IMR-90 (cell line): ENCODE measurements around the gene TIMM13. TPM values are rescaled to one million over a fixed set of nuclear protein-coding genes. Genes with fewer than 3 reads are reported as not detected.
A peak's percentile ranks its signal among the peaks of the same experiment; 100 is the strongest.

Experiments used
- ATAC-seq: fragments of 200-7000 bp; cut with Tn5 transposase; 2 replicates; pipeline ENCODE4 v1.9.1; 2020; ENCODE audit warnings: low read depth, mild to moderate bottlenecking, moderate library complexity
- BruUV-seq: library from RNA; stranded (reverse); fragments of 400-500 nt; replicated peaks from 2 replicates; lab custom pipeline; 2021; lab: Mats Ljungman, UMichigan
- CTCF ChIA-PET: fragments of 300-600 bp; formaldehyde crosslinking; extraction: SDS; loops from one replicate; lab custom pipeline; 2021; ENCODE audit warnings: antibody characterized with exemption; lab: Yijun Ruan, JAX
- POLR2A ChIA-PET: fragments of 300-600 bp; sonication (Branson Sonifier 250); formaldehyde crosslinking; loops from one replicate; lab custom pipeline; 2022; ENCODE audit warnings: antibody characterized with exemption; ENCODE audit not compliant: unreplicated experiment; lab: Charles Lee
- DNase-seq: peaks from one replicate; pipeline ENCODE4 v3.0.0; 2013
- H2AFZ ChIP-seq: replicated peaks from 2 replicates; pipeline ENCODE3; 2013; ENCODE audit warnings: low read length, mild to moderate bottlenecking; ENCODE audit not compliant: poor library complexity
- H2AK5ac ChIP-seq: 2 replicates; pipeline ENCODE4 v1.6.1; 2013; ENCODE audit warnings: low read depth, low read length, inconsistent platforms
- H2AK9ac ChIP-seq: replicated peaks from 2 replicates; pipeline ENCODE3; 2013; ENCODE audit warnings: mild to moderate bottlenecking, low read depth, low read length, moderate library complexity; ENCODE audit not compliant: poor library complexity
- H2BK120ac ChIP-seq: 2 replicates; pipeline ENCODE4 v1.6.1; 2013; ENCODE audit warnings: low read depth, low read length, inconsistent platforms
- H2BK15ac ChIP-seq: 3 replicates; pipeline ENCODE4 v1.6.1; 2013; ENCODE audit warnings: low read depth, low read length, inconsistent platforms
- H2BK20ac ChIP-seq: 2 replicates; pipeline ENCODE4 v1.6.1; 2013; ENCODE audit warnings: low read depth, mild to moderate bottlenecking, inconsistent platforms, low read length, moderate library complexity
- H2BK5ac ChIP-seq: 2 replicates; pipeline ENCODE4 v1.6.1; 2013; ENCODE audit warnings: mild to moderate bottlenecking, low read depth, low read length, inconsistent platforms; ENCODE audit not compliant: poor library complexity, severe bottlenecking
- H3K14ac ChIP-seq: replicated peaks from 2 replicates; pipeline ENCODE4 v1.6.1; 2013; ENCODE audit warnings: low read depth, low read length, inconsistent platforms
- H3K18ac ChIP-seq: 2 replicates; pipeline ENCODE4 v1.6.1; 2013; ENCODE audit warnings: low read depth, low read length, control low read depth
- H3K23ac ChIP-seq: 2 replicates; pipeline ENCODE4 v1.6.1; 2013; ENCODE audit warnings: low read depth, low read length, inconsistent platforms
- H3K27ac ChIP-seq: 2 replicates; pipeline ENCODE4 v1.5.1; 2013; ENCODE audit warnings: mild to moderate bottlenecking, control low read depth, low read length; ENCODE audit not compliant: insufficient read depth
- H3K27me3 ChIP-seq: 2 replicates; pipeline ENCODE4 v1.6.1; 2013; ENCODE audit warnings: low read length; ENCODE audit not compliant: control insufficient read depth, insufficient read depth
- H3K36me3 ChIP-seq: 2 replicates; pipeline ENCODE4 v1.6.1; 2013; ENCODE audit warnings: low read length, mixed read lengths; ENCODE audit not compliant: control insufficient read depth, insufficient read depth
- H3K4ac ChIP-seq: 2 replicates; pipeline ENCODE4 v1.6.1; 2013; ENCODE audit warnings: low read depth, low read length, inconsistent platforms
- H3K4me1 ChIP-seq: 2 replicates; pipeline ENCODE4 v1.6.1; 2013; ENCODE audit warnings: low read length, mixed read lengths; ENCODE audit not compliant: control insufficient read depth, insufficient read depth
- H3K4me2 ChIP-seq: 2 replicates; pipeline ENCODE4 v1.6.1; 2013; ENCODE audit warnings: low read depth, mild to moderate bottlenecking, control low read depth, low read length, moderate library complexity
- H3K4me3 ChIP-seq: 2 replicates; pipeline ENCODE4 v1.5.1; 2013; ENCODE audit warnings: low read depth, mild to moderate bottlenecking, control low read depth, low read length, moderate library complexity; ENCODE audit not compliant: insufficient read depth
- H3K56ac ChIP-seq: 2 replicates; pipeline ENCODE4 v1.6.1; 2013; ENCODE audit warnings: low read length, inconsistent platforms; ENCODE audit not compliant: insufficient read depth; ENCODE audit errors: extremely low read depth
- H3K79me1 ChIP-seq, 2 experiments: 2 replicates each; pipeline ENCODE4 v1.6.1; 2013; ENCODE audit warnings: low read length in 2 of 2, inconsistent platforms in 1 of 2, low read depth in 1 of 2
- H3K9ac ChIP-seq: 2 replicates; pipeline ENCODE4 v1.6.1; 2013; ENCODE audit warnings: low read depth, low read length, control low read depth
- H3K9me1 ChIP-seq: 2 replicates; pipeline ENCODE4 v1.6.1; 2013; ENCODE audit warnings: low read length, inconsistent platforms; ENCODE audit not compliant: insufficient read depth
- H3K9me3 ChIP-seq: 2 replicates; pipeline ENCODE4 v1.6.1; 2013; ENCODE audit warnings: low read length; ENCODE audit not compliant: control insufficient read depth, insufficient read depth
- H4K20me1 ChIP-seq: 2 replicates; pipeline ENCODE4 v1.6.1; 2013; ENCODE audit warnings: low read length, inconsistent platforms; ENCODE audit not compliant: insufficient read depth
- H4K5ac ChIP-seq: 2 replicates; pipeline ENCODE4 v1.6.1; 2013; ENCODE audit warnings: mild to moderate bottlenecking, low read depth, low read length, control low read depth
- H4K8ac ChIP-seq, 2 experiments: 2 replicates each; pipeline ENCODE4 v1.6.1; 2013; ENCODE audit warnings: low read depth in 2 of 2, low read length in 2 of 2, control low read depth in 1 of 2, inconsistent platforms in 1 of 2
- H4K91ac ChIP-seq: 2 replicates; pipeline ENCODE4 v1.6.1; 2013; ENCODE audit warnings: low read depth, low read length, inconsistent platforms; ENCODE audit not compliant: insufficient read depth
- CEBPB ChIP-seq: IDR thresholded peaks from 2 replicates; pipeline ENCODE4 v1.6.1; 2012; ENCODE audit warnings: low read depth, low read length, improper control_type of control experiment
- MAFK ChIP-seq: IDR thresholded peaks from 2 replicates; pipeline ENCODE4 v1.6.1; 2012; ENCODE audit warnings: low read depth, low read length, improper control_type of control experiment
- MAZ ChIP-seq: IDR thresholded peaks from 2 replicates; pipeline ENCODE4 v1.6.1; 2012; ENCODE audit warnings: low read depth, mild to moderate bottlenecking, low read length, improper control_type of control experiment, moderate library complexity, borderline replicate concordance
- MXI1 ChIP-seq: IDR thresholded peaks from 2 replicates; pipeline ENCODE4 v1.6.1; 2012; ENCODE audit warnings: low read depth, mild to moderate bottlenecking, low read length, moderate library complexity, borderline replicate concordance
- POLR2A ChIP-seq: IDR thresholded peaks from 2 replicates; pipeline ENCODE4 v1.6.1; 2012; ENCODE audit warnings: mild to moderate bottlenecking, low read depth, low read length
- RCOR1 ChIP-seq: IDR thresholded peaks from 2 replicates; pipeline ENCODE4 v1.6.1; 2012; ENCODE audit warnings: mild to moderate bottlenecking, low read length, improper control_type of control experiment; ENCODE audit not compliant: insufficient replicate concordance
- WGBS, 2 experiments: methylation state at CpG; one replicate each; pipeline versions ENCODE4 v1.1.5 to v1.1.7; 2013; ENCODE audit warnings: missing lambda C conversion rate in 2 of 2; ENCODE audit not compliant: insufficient read length in 1 of 2; ENCODE audit errors: extremely low coverage in 2 of 2; 5-methylcytosine and 5-hydroxymethylcytosine counted together
- dilution Hi-C: fragments of 300-500 bp; cut with HindIII; formaldehyde crosslinking; loops from one replicate; pipeline ENCODE4 v1.14.3; 2018; ENCODE audit warnings: low sequenced_read_pairs; ENCODE audit not compliant: unreplicated experiment
- in situ Hi-C: fragments of 300-500 bp; cut with MboI; formaldehyde crosslinking; loops from 3 replicates; pipeline ENCODE4 v1.14.3; 2019; ENCODE audit warnings: low sequenced_read_pairs, inconsistent platforms, mixed read lengths
- intact Hi-C: fragments of 100-400 bp; cut with micrococcal nuclease; formaldehyde crosslinking; loops from 2 replicates; pipeline ENCODE4 v1.10.0; 2022
- polyA plus RNA-seq, 3 experiments: library from polyadenylated mRNA; depleted of rRNA; stranded (reverse); fragments of >200 nt; gene quantifications; 2 replicates each; pipeline ENCODE4 v1.2.3, GENCODE V29; 2012; ENCODE audit warnings: low replicate concordance in 1 of 3
- total RNA-seq: library from RNA; depleted of rRNA; stranded (reverse); fragments of >200 nt; gene quantifications from 2 replicates; pipeline ENCODE4 v1.2.3, GENCODE V29; 2012
- TF ChIP-seq, protein P1 (sequence below): conservative IDR thresholded peaks from 2 replicates; pipeline ENCODE4 v1.5.1; 2012; ENCODE audit warnings: mild to moderate bottlenecking, low read depth, low read length, improper control_type of control experiment

TIMM13 gene
- total and polyA plus RNA-seq, 2 of the 4 experiments (the other 2 are of a cell fraction) = 21.0 to 62.3 TPM

DNA sequence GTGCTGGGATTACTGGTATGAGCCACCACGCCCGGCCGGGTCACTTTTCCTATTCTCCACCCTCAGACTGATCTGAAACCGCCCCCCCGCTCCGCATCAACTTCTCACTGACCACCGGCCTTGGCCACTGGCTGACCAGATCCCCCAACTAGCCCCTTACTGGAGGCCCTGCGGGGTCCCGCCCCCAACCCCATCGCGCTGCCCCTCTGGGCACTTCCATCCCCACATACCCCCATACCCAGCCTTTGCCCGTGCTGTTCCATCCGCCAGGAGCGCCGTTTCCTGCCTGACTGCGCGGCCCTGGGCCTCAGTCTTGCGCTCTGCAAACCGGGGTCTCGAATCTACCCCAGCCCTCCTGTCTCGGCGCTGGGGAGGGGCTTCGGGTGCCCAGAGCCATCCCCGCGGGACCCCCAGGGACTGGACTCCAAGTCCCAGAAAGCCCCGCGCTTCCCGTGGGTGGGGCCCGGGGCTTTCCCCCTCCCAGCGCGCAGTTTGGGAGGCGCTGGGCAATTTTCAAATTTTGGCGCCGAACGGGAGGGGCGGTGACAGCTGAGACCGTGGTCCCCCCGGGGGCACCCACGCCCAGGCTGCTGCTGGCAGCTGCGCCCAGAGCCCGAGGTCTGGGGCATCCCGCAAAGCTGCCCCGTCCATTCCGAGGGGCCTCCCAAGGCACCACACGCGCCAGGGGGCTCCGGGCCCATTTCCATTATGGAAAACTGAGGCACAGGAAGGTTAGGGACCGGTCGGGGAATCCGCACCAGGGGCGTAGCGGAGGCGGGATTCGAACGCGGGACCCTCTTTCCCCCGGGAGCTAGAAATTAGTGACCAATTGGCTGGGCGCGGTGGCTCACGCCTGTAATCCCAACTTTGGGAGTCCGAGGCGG lies 34.6 kb upstream of the TIMM13 start:
- Histone ChIP-seq H3K9ac (peak overlapping the region; percentile 78), H3K4me1 (peaks cover 3% of the 10 kb centered on the region; the same call in 1 of the 2 replicates), H3K23ac (peak overlapping the region; percentile 88), H3K9me3 (no peaks in the 10 kb centered on the region), H2BK5ac (peak overlapping the region; percentile 49), H4K8ac (peak overlapping the region; percentile 91 to 92), H3K18ac (peak overlapping the region; percentile 75; the same call in 1 of the 2 replicates), H3K9me1 (0 out of 2 replicates have a peak, but pooled peaks cover 2% of the 10 kb centered on the region), H3K27ac (peak overlapping the region; percentile 78), H3K4me2 (peak overlapping the region; percentile 85), H2AK5ac (peak overlapping the region; percentile 21; the same call in 1 of the 2 replicates), H3K56ac (peak overlapping the region; percentile 64), H2AFZ (peak overlapping the region; percentile 99), H2BK120ac (peak overlapping the region; percentile 90), H4K91ac (peak overlapping the region; percentile 85), H2AK9ac (peak overlapping the region; percentile 95), H3K36me3 (no peaks in the 10 kb centered on the region), H3K4ac (peak overlapping the region; percentile 98), H3K79me1 (0 out of 4 replicates have a peak, but pooled peaks cover 0 to 12% of the 10 kb centered on the region in 2 experiments), H2BK15ac (peak overlapping the region; percentile 29; the same call in 1 of the 3 replicates), H3K27me3 (no peaks in the 10 kb centered on the region), H3K14ac (peak overlapping the region; percentile 89; the same call in 1 of the 2 replicates), H2BK20ac (no peak overlapping the region), H3K4me3 (peak overlapping the region; percentile 75), H4K5ac (peak overlapping the region; percentile 93), H4K20me1 (no peaks in the 10 kb centered on the region)
- ChIA-PET POLR2A (interaction anchor here (0.6 to 0.8 kb wide), 2 partner anchors 15 to 738 kb away, joined by 3 to 5 read pairs; no protein-coding TSS in a partner anchor), CTCF (interaction anchor here (0.6 to 1.4 kb wide), 2 partner anchors 14 to 559 kb away, joined by 3 read pairs; partner anchors contain the start of gene GADD45B)
- in situ Hi-C loops = no loop called here
- ATAC-seq (peak; percentile 78), DNase-seq (peak; percentile 56)
- TF ChIP-seq CEBPB (no peak), RCOR1 (no peak), MAFK (no peak), MAZ (0 out of 2 replicates have a peak, but pooled peaks have one; percentile 21), POLR2A (no peak), MXI1 (peak; percentile 69; the same call in 1 of the 2 replicates)
- TF ChIP-seq, protein P1, sequence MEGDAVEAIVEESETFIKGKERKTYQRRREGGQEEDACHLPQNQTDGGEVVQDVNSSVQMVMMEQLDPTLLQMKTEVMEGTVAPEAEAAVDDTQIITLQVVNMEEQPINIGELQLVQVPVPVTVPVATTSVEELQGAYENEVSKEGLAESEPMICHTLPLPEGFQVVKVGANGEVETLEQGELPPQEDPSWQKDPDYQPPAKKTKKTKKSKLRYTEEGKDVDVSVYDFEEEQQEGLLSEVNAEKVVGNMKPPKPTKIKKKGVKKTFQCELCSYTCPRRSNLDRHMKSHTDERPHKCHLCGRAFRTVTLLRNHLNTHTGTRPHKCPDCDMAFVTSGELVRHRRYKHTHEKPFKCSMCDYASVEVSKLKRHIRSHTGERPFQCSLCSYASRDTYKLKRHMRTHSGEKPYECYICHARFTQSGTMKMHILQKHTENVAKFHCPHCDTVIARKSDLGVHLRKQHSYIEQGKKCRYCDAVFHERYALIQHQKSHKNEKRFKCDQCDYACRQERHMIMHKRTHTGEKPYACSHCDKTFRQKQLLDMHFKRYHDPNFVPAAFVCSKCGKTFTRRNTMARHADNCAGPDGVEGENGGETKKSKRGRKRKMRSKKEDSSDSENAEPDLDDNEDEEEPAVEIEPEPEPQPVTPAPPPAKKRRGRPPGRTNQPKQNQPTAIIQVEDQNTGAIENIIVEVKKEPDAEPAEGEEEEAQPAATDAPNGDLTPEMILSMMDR = 0 out of 2 replicates have a peak, but pooled peaks have one; percentile 7
- 4% methylated on average over 23 of the region's 62 CpGs; no CpG with 5 or more reads in 1 of the 2 experiments for WGBS, 2 experiments
- intact Hi-C loops = no loop called here
- dilution Hi-C loops = no loop called here
- no TSS peak for BruUV-seq
